Mesothelial cell of epicardium (in vitro differentiated cells): Measurements from ENCODE around the gene STK10. TPM values are rescaled to one million over a fixed set of nuclear protein-coding genes. Genes with fewer than 3 reads are reported as not detected.

Source experiments
- DNase-seq, 2 experiments: peaks; one replicate each; pipeline ENCODE4 v3.0.0; 2021; ENCODE audit warnings: low spot score in 2 of 2; ENCODE audit not compliant: unreplicated experiment in 2 of 2
- H3K27ac Mint-ChIP-seq: 2 replicates; pipeline ENCODE4 v1.8.0; 2021; ENCODE audit warnings: mixed read lengths
- H3K27me3 Mint-ChIP-seq: 2 replicates; pipeline ENCODE4 v1.8.0; 2021; ENCODE audit warnings: low read depth, mixed read lengths
- H3K36me3 Mint-ChIP-seq: 2 replicates; pipeline ENCODE4 v1.8.0; 2021; ENCODE audit warnings: mixed read lengths
- H3K4me1 Mint-ChIP-seq: 2 replicates; pipeline ENCODE4 v1.8.0; 2021; ENCODE audit warnings: mixed read lengths
- H3K4me3 Mint-ChIP-seq: 2 replicates; pipeline ENCODE4 v1.8.0; 2021; ENCODE audit warnings: mild to moderate bottlenecking, moderate library complexity, mixed read lengths
- H3K9me3 Mint-ChIP-seq: 2 replicates; pipeline ENCODE4 v1.8.0; 2021; ENCODE audit warnings: mixed read lengths
- total RNA-seq: library from RNA; stranded (reverse); gene quantifications from 3 replicates; pipeline ENCODE4 v1.2.1, GENCODE V29; 2021
- TF ChIP-seq, protein P1 (sequence below): fragments of 200-600 bp; sonication (generic); IDR thresholded peaks from one replicate; pipeline ENCODE4 v1.5.0; 2021; ENCODE audit warnings: antibody characterized with exemption; ENCODE audit not compliant: unreplicated experiment

Gene STK10
- total RNA-seq, 1 donor from 2014 or later, result 15.5 TPM

DNA sequence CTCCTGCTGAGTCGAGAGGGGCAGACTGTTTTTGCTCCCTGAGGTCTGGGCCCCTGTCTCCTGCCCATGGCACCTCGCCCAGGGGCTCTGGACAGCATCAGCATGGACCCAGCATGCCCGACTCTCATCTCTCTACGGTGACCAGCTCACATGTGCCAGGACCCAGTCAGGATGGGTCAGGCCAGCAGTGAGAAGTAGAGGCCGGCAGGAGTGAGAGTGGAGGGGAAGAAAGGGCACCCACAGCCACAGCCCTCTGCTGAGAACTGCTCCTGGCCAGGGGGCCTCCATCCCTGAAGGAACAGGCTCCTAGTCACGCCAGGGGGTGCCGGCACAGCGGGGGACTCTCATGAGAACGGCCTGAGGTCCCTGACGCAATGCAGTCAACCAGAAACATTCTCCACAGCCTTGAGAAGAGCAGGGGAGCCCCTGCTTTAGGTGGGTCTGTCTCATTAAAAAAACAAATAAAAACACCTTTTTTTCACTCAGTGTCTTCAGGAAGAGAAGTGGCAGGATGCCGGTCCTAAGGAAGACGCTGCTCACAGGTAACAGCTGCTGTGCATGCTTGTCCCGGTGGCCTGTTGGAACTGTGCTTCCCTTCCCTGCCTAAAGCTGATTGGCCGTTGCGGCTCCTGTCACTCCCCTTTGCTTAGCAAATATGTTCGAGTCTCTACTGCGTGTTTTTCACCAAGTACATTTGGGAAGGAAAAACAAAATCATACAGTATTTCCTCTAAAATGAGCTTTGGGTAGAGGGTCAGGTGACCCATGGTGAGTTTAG, 95.9 kb downstream of the STK10 start:
- H3K9me3 Mint-ChIP-seq, result no peaks in the 10 kb centered on the region
- H3K36me3 Mint-ChIP-seq, result peaks cover 1% of the 10 kb centered on the region
- H3K4me1 Mint-ChIP-seq, result no peaks in the 10 kb centered on the region
- H3K27me3 Mint-ChIP-seq, result no peaks in the 10 kb centered on the region
- no peak for DNase-seq
- TF ChIP-seq, protein P1, sequence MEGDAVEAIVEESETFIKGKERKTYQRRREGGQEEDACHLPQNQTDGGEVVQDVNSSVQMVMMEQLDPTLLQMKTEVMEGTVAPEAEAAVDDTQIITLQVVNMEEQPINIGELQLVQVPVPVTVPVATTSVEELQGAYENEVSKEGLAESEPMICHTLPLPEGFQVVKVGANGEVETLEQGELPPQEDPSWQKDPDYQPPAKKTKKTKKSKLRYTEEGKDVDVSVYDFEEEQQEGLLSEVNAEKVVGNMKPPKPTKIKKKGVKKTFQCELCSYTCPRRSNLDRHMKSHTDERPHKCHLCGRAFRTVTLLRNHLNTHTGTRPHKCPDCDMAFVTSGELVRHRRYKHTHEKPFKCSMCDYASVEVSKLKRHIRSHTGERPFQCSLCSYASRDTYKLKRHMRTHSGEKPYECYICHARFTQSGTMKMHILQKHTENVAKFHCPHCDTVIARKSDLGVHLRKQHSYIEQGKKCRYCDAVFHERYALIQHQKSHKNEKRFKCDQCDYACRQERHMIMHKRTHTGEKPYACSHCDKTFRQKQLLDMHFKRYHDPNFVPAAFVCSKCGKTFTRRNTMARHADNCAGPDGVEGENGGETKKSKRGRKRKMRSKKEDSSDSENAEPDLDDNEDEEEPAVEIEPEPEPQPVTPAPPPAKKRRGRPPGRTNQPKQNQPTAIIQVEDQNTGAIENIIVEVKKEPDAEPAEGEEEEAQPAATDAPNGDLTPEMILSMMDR, result no peak
- H3K4me3 Mint-ChIP-seq, result no peak overlapping the region
- no peak overlapping the region for H3K27ac Mint-ChIP-seq

DNA sequence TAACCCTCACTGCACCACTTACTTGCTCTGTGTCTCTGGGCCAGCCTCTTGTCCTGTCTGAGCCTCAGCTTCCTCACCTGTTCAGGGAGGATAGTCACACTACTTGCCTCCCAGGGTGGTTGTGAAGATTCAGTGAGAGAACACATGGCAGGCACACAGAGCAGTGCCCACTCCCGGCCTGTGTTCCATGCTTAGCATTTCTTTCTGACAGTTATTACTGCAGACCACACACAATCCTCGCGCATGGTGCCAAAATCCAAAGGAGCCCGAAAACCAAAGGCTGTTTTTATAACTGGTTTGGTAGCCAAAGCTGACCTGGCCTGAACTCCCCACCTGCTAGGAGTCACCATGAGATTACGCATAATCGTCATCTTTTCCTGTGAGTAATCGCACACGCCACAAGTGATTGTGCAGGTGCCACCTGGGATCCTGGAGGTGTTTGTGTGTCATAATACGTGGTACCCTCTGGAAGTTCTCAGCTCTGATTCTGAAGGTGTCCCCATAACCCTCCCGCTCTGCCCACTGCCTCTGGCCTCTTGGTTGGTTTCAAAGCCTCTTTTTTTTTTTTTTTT, 97.0 kb downstream of the STK10 start:
- H3K27ac Mint-ChIP-seq, result no peak overlapping the region
- no peaks in the 10 kb centered on the region for H3K9me3 Mint-ChIP-seq

DNA sequence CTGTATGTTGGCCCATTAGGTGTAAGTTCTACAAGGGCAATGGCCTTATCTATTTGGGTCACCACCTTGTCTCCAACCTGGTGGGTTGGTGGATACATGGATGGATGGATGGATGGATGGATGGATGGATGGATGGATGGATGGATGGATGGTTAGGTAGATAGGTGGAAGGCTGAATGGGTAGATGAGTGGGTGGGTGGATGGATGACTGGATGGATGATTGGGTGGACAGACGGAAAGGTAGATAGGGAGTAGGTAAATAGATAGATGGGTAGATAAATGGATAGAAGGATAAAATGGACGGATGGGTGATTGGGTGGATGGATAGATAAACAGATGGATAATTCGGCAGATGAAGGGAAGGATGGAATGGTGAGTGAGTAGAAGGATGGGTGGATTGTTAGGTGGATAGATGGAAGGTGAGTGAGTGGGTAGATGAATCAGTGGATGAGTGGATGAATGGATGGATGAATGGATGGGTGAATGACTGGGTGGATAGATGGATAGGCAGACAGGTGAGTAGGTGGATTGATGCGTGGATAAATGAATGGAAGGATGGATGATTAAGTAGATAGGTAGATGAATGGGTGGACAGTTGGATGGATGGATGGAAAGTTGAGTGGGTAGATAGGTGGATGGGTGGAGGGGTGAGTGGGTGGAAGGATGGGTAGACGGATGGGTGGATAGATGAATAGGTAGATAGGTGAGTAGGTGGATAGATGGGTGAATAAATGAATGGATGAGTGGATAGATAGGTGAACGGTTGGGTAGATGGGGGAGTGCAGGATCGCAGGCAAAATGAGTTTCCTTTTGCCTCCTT, 98.5 kb downstream of the STK10 start:
- no peaks in the 10 kb centered on the region for H3K9me3 Mint-ChIP-seq
- H3K4me1 Mint-ChIP-seq, result no peaks in the 10 kb centered on the region
- H3K36me3 Mint-ChIP-seq, result peaks cover 1% of the 10 kb centered on the region
- DNase-seq, result no peak
- no peaks in the 10 kb centered on the region for H3K27me3 Mint-ChIP-seq
- H3K27ac Mint-ChIP-seq, result no peak overlapping the region
- no peak overlapping the region for H3K4me3 Mint-ChIP-seq
- TF ChIP-seq, protein P1, result no peak

More for the DNA sequence above, 97.0 kb downstream of the STK10 start:
- H3K27me3 Mint-ChIP-seq, result no peaks in the 10 kb centered on the region
- no peak for DNase-seq
- H3K36me3 Mint-ChIP-seq, result peaks cover 1% of the 10 kb centered on the region
- H3K4me1 Mint-ChIP-seq, result no peaks in the 10 kb centered on the region
- TF ChIP-seq, protein P1, result no peak
- no peak overlapping the region for H3K4me3 Mint-ChIP-seq

DNA sequence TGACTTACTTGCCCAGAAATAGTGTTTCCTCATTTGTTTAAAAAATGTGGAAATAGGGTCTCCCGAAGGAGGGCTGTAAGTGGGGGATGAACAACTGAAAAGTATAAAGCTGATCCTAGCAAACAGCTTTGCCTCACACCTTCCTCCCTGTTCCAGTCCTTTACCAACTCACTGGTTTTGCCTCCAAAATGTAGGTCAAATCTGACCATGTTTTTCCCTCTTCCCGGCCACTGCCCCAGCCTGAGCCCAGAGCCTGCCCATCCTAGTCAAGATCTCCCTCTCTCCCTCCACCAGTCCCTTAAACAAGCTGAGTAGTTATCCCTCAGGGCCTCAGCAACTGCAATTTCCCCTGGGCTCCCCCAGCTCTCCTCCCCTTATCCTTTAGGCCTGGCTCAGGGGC, 99.2 kb downstream of the STK10 start:
- H3K27me3 Mint-ChIP-seq, result no peaks in the 10 kb centered on the region
- H3K27ac Mint-ChIP-seq, result no peak overlapping the region
- DNase-seq, result no peak
- no peaks in the 10 kb centered on the region for H3K4me1 Mint-ChIP-seq
- TF ChIP-seq, protein P1, result no peak
- H3K9me3 Mint-ChIP-seq, result no peaks in the 10 kb centered on the region
- peaks cover 1% of the 10 kb centered on the region for H3K36me3 Mint-ChIP-seq
- no peak overlapping the region for H3K4me3 Mint-ChIP-seq

DNA sequence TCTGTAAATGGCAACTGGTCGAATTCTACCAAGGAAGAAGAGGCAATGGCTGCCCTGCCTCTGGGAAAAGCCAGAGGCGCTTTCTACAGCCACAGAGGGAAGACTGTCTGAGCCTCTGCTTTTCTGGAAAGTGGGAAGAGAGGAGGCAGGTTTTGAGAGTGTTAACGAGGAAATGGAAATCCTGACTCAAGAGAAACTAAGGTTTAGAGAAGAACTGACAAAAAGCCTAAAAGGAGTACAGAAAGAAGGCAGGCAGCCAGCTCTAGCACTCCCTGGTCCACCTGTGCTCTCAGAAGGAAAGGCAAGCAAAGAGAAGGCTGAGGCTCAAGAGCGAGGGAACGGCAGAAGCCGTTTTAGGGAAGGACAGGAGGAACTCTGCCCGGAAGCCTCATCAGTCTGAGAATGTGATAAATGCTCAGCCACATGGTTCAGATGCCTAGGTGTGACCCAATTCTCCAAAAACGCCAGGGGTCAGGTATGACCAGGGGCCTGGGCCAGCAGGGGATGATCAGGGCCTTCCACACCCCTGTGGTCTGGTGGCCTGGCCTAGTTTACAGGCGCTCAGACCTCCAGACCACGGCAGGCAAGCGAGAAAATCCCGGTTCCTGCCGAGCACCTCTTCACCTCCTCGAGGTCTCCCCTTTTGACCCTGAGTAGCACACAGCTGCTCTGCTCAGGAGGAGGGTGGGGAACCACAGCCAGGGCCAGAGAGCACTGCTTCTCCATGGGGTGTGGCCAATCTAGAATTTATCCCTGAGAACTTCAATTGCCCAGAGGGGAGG, 101.6 kb downstream of the STK10 start:
- no peaks in the 10 kb centered on the region for H3K27me3 Mint-ChIP-seq
- H3K4me3 Mint-ChIP-seq, result no peak overlapping the region
- H3K4me1 Mint-ChIP-seq, result no peaks in the 10 kb centered on the region
- DNase-seq, result no peak
- peak overlapping the region; percentile 7 for H3K27ac Mint-ChIP-seq
- H3K36me3 Mint-ChIP-seq, result peaks cover 1% of the 10 kb centered on the region
- TF ChIP-seq, protein P1, result no peak
- no peaks in the 10 kb centered on the region for H3K9me3 Mint-ChIP-seq
